ENCODE results near the gene GHITM.

GRCh38 chr10:84178160-84178609 lies 38.9 kb downstream of the GHITM start:
- TF ChIP-seq POLR2AphosphoS5 (IDR thresholded peaks at IDR 0.05) (no peak), CTCF (IDR thresholded peaks at IDR 0.05) (no peak), POLR2A (IDR thresholded peaks at IDR 0.05) (no peak), EP300 (IDR thresholded peaks at IDR 0.05) (no peak)
